Measurements from ENCODE around the gene PPARG.
A peak's percentile ranks its signal among the peaks of the same experiment; 100 is the strongest.
"Not testable (repeated sequence)": the region's sequence is repeated elsewhere in the genome, so short reads cannot be mapped to it uniquely, and the experiment has no call there.

Gene PPARG

DNA sequence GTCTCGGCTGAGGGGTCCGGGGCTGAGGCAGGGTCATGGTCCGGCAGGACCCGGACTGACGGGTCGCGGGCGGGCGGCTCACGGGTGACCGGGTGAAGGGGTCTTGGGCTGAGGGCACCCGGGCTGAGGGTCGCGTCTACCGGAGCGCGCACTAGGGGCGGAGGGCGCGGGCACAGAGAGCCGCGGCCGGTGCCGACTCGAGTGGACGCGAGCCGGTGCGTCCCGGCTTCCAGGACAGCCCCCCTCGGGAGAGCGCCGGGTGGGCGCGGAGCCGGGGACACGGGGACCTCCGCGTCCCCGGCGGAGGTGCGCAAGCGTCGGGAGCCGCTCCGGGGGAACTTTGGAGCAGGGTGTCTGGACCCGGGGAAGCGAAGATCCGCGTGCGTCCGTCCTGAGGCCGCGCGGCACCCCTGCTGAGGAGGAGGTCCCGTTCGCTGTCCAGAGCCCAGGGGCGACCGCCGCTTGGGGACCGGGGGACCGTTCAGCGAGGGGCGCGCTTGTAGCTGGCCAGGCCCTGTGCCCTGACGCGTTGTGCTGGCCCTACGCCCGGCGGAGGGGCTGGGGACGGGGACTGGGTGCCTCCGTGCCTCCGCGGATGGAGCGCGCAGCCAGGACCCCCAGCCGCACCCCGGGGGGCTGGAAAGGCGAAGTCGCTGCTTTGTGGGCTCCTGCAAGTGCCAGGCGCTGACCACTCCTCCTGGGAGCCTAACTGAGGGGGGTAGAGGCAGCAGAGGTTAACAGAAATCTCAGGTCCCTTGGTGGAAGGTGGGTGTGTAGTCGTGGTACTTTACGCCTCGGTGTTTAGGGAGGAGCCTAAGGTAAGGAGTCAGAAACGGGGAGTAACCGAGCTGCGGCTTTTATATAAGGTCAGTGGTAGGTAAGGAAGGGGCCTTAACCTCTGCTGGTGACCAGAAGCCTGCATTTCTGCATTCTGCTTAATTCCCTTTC is at the start of gene PPARG:
PPARG (plus strand) TSS at position 889 of the 948 bp plus-strand sequence. CDS start 90,642 bp downstream, outside the sequence.
- H3K27ac ChIP-seq, result peak within 1 kb of the TSS in 20 of 21 experiments; percentile 38 to 93 (median 80)

DNA sequence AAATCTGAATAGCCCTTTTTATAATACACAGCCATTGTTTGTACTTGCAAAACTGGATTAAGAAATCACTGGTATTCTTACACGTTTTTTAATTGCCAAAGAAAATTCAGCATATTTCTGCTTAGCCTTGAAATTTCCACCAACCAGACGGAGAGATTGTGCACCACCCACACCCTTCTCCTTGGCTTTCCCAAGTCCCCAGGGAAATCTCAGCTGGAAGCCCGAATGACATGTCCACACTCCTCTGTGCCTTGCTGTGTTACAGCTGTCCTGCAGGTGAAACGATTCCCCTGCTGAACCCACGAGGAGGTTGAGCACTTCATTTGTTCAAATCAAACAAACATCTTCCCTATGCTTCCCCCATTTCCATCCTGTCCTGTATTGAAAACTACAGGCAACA is 49.6 kb upstream of the PPARG start:
- Histone ChIP-seq H3K4me3 (no peak overlapping the region), H3K27ac (no peak overlapping the region)

More for the DNA sequence above, at the start of gene PPARG:
- peak within 1 kb of the TSS; percentile 39 to 77 (median 57) for H3K4me3 ChIP-seq

- Histone ChIP-seq H3K27ac (no peak overlapping the region), H3K4me3 (no peak overlapping the region)
Measured at GRCh38 chr3:12242772-12243171, 46.1 kb upstream of the PPARG start.

DNA sequence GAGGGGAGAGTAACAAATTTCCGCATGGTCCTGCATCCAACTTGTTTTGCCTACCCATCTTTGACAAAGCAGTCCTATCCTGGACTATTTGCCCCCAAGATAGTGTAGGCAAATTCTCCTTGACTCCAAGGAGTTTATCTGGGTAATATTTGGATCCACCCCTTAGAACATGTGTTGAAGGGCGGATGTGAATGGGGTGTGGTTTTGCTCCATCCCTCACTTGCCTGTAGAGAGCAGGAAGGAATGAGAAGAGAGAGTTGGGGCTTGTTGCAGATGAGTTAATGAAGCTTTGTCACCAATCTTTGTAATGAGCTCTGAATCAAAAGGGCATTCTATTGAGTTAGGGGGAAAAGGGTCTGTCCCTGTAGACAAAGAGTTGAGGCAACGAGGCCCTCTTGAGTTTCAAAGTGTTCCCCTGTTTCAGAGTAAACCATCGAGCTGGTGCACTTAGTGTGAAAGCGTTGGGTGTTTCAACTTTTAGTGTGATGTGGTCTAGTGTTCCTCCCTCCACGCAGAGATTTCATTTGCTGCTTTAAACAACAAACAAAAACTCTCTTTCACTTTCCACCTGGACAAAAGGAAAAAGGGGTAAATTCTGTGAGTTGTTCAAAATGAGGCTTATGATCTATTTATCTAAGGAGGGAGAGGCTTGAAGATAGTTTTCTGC is 42.2 kb upstream of the PPARG start:
- Histone ChIP-seq H3K4me3 (no peak overlapping the region), H3K27ac (no peak overlapping the region)

DNA sequence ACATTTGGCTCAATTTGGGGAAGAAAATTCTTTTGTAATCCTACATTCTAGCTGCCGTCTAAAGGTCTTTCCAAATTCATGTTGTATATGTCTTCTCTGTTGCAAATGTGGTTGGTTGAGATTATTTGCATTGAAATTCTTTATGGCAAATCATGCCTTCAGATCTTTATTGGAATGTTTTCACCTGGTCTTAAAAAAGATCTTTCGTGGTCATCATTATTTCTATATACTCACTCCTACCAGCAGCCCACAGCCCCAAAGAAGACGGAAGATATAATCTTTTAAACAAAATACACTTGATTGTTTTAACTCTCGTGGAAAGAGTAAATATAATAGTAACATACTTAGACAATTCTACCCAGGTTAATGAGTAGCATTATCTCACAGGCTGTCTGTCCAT is 41.5 kb upstream of the PPARG start:
- no peak overlapping the region for H3K27ac ChIP-seq
- H3K4me3 ChIP-seq, result no peak overlapping the region

DNA sequence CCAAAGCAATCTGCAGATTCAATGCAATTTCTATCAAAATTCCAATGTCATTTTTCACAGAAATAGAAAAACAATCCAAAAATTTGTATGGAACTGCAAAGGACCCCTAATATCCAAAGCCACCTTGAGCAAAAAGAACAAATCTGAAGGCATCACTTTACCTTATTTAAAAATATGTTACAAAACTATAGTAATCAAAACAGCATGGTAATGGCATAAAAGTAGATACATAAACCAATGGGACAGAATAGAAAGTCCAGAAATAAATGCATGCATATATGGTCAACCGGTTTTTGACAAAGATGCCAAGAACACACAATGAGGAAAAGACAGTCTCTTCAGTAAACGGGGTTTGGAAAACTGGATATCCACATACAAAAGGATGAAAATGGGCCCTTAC is 39.4 kb upstream of the PPARG start:
- Histone ChIP-seq H3K27ac (no peak overlapping the region), H3K4me3 (no peak overlapping the region)

GRCh38 chr3:12252889-12253288 is 36.0 kb upstream of the PPARG start:
- Histone ChIP-seq H3K27ac (no peak overlapping the region), H3K4me3 (no peak overlapping the region)

GRCh38 chr3:12253516-12254343 is 35.1 kb upstream of the PPARG start:
- H3K4me3 ChIP-seq, result no peak overlapping the region
- no peak overlapping the region for H3K27ac ChIP-seq

- Histone ChIP-seq H3K4me3 (no peak overlapping the region), H3K27ac (no peak overlapping the region)
Measured at GRCh38 chr3:12255393-12255792, 33.5 kb upstream of the PPARG start.

DNA sequence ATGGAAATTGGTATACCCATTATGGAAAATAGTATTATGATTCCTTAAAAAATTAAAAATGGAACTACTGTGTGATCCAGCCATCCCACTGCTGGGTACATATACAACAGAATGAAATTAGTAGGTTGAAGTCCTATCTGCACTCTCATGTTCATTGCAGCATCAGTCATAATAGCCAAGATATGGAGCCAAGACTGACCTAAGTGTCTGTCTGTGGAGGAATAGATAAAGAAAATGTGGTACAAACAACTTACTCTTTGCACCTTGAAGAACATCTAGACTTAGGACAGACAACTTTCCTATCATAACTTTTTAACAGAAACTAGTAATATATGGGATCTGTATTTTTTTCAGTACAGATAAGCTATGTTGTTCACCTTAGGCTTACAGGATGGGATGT is 30.0 kb upstream of the PPARG start:
- H3K4me3 ChIP-seq, result no peak overlapping the region
- H3K27ac ChIP-seq, result no peak overlapping the region

DNA sequence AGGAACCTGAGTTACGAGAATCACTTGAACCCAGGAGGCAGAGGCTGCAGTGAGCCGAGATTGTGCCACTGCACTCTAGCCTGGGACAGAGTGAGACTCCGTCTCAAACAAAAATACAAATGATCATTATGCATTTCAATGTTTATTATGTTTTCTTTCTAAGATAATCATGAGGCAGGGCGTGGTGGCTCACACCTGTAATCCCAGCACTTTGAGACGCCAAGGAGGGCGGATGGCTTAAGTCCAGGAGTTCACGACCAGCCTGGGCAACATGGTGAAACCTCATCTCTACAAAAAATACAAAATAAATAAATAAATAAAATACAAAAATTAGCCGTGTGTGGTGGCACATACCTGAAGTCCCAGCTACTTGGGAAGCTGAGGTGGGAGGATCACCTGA is 26.7 kb upstream of the PPARG start:
- H3K4me3 ChIP-seq, H3K27ac ChIP-seq: not testable (repeated sequence)

DNA sequence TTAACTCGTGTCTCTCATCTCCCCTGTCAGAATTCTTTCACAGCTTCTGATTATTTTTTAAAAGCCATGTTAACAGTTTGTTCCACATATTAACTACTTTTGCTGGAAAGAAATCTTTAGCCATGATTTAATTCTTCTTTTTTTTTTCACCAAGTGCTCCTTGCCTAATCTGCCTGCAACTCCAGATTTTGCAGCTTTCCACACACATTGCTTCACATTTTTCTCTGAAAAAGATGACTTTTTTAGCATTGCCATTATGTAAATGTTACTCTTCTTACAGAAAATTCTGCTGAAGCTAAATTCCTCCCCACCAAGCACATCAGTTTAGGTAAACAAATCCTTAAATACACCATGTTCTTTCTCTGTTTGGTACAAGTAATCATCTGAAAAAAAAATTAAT is 23.4 kb upstream of the PPARG start:
- no peak overlapping the region for H3K27ac ChIP-seq
- H3K4me3 ChIP-seq, result no peak overlapping the region

- no peak overlapping the region for H3K4me3 ChIP-seq
- no peak overlapping the region for H3K27ac ChIP-seq
Measured at GRCh38 chr3:12266038-12266437, 22.8 kb upstream of the PPARG start.

DNA sequence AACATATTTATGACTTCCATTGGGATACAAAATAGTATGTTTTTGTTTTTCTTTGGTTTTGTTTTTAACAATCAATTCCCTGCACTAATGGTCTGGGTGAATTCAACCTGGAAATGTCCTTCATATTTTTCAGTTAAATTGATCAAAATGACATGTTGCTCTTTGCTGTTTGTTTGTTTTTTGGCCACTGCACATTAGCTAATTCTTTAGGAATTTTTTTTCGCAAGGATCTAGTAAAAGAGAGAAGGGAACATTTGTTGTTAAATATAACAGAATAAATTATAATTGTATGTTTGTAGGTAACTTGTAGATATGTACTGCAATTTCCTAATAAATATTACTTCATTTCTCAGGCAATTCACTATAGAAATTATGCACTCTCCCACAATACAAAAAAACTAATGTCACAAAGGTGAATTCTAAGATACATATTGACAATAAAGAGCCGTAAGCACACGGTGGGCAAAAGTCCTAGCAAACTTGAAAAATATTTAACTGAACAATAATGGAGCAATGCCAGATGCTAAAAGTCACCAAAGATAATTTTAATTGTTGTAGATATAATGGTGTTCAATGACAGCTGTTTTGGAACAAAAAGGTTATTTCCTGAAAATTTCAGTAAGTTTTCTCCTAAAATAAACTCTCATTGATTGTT is 21.4 kb upstream of the PPARG start:
- no peak overlapping the region for H3K27ac ChIP-seq
- H3K4me3 ChIP-seq, result no peak overlapping the region

- no peak overlapping the region for H3K27ac ChIP-seq
Measured at GRCh38 chr3:12268049-12268735, 20.7 kb upstream of the PPARG start.

GRCh38 chr3:12270976-12271375 is 17.9 kb upstream of the PPARG start:
- Histone ChIP-seq H3K27ac (no peak overlapping the region), H3K4me3 (no peak overlapping the region)

More at GRCh38 chr3:12268049-12268735, 20.7 kb upstream of the PPARG start:
- no peak overlapping the region for H3K4me3 ChIP-seq

- Histone ChIP-seq H3K4me3 (no peak overlapping the region), H3K27ac (no peak overlapping the region)
Measured at GRCh38 chr3:12273045-12273695, 15.7 kb upstream of the PPARG start.

DNA sequence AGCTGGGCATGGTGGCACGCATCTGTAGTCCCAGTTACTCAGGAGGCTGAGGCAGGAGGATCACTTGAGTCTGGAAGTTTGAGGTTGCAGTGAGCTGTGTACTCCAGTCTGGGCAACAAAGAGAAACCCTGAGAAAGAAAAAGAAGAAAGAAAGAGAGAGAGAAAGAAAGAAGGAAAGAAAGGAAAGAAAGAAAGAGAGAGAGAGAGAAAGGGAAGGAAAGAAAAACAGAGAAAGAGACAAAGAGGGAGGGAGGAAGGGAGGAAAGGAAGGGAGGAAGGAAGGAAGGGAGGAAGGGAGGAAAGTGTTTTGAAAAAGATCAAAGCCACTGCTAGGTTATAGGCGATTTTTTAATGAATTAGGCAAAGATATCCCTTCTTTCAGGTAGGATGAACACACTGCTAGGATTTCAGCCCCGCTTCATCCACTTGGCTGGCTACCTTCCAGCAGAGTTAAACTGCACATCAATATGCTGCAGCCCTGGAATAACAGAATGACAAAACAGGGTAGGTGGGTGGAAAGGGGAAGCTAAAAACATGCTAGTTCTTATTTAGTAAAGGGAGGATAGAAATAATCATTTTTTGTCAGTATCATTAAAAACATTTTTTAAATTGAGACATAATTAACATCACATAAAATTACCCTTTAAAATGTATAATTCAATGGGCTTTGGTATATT is 12.8 kb upstream of the PPARG start:
- H3K27ac ChIP-seq, result no peak overlapping the region
- no peak overlapping the region for H3K4me3 ChIP-seq

All from skin epidermis (tissue), 12 donors.